GM23338 (cell line): ENCODE results near the gene USH2A. TPM values are rescaled to one million over a fixed set of nuclear protein-coding genes. Genes with fewer than 3 reads are reported as not detected.
A peak's percentile ranks its signal among the peaks of the same experiment; 100 is the strongest.

Source experiments
- ATAC-seq: fragments of 200-7000 bp; cut with Tn5 transposase; 3 replicates; pipeline ENCODE4 v1.9.1; 2020
- DNase-seq: peaks from one replicate; pipeline ENCODE4 v3.0.0-alpha.2; 2015; ENCODE audit warnings: low spot score
- H2AFZ ChIP-seq: fragments of 200-600 bp; sonication (generic); 2 replicates; pipeline ENCODE4 v1.8.0; 2016; ENCODE audit warnings: antibody characterized with exemption, mild to moderate bottlenecking, moderate library complexity
- H3F3A ChIP-seq: fragments of 200-600 bp; sonication (generic); replicated peaks from 2 replicates; pipeline ENCODE4 v1.8.0; 2017; ENCODE audit warnings: antibody characterized with exemption, mixed run types, low read depth
- H3K27ac ChIP-seq: fragments of 200-600 bp; sonication (generic); 2 replicates; pipeline ENCODE4 v1.6.1; 2016; ENCODE audit warnings: low read depth
- H3K27me3 ChIP-seq: fragments of 200-600 bp; sonication (generic); 2 replicates; pipeline ENCODE4 v1.8.0; 2016; ENCODE audit warnings: mild to moderate bottlenecking, mixed run types, moderate library complexity; ENCODE audit not compliant: insufficient read depth
- H3K36me3 ChIP-seq: fragments of 200-600 bp; sonication (generic); 2 replicates; pipeline ENCODE4 v1.8.0; 2016; ENCODE audit warnings: mild to moderate bottlenecking; ENCODE audit not compliant: insufficient read depth
- H3K4me1 ChIP-seq: fragments of 200-600 bp; sonication (generic); 2 replicates; pipeline ENCODE4 v1.8.0; 2016; ENCODE audit warnings: mild to moderate bottlenecking, moderate library complexity; ENCODE audit not compliant: insufficient read depth
- H3K4me2 ChIP-seq: fragments of 200-600 bp; sonication (generic); 2 replicates; pipeline ENCODE4 v1.7.1; 2017; ENCODE audit warnings: mixed run types
- H3K4me3 ChIP-seq: fragments of 200-600 bp; sonication (generic); 2 replicates; pipeline ENCODE4 v1.6.1; 2016; ENCODE audit warnings: mixed run types
- H3K79me2 ChIP-seq: fragments of 200-600 bp; sonication (generic); replicated peaks from 2 replicates; pipeline ENCODE4 v1.8.0; 2017; ENCODE audit warnings: mild to moderate bottlenecking; ENCODE audit not compliant: insufficient read depth
- H3K9me2 ChIP-seq: fragments of 200-600 bp; sonication (generic); 2 replicates; pipeline ENCODE4 v1.8.0; 2017; ENCODE audit not compliant: insufficient read depth
- H4K20me1 ChIP-seq: fragments of 200-600 bp; sonication (generic); replicated peaks from 2 replicates; pipeline ENCODE4 v1.8.0; 2017; ENCODE audit warnings: mild to moderate bottlenecking; ENCODE audit not compliant: insufficient read depth
- H3K27ac Mint-ChIP-seq: 2 replicates; pipeline ENCODE4 v1.8.0; 2020; ENCODE audit warnings: inconsistent platforms, mild to moderate bottlenecking, moderate library complexity, mixed read lengths
- H3K27me3 Mint-ChIP-seq: 3 replicates; pipeline ENCODE4 v1.8.0; 2022; ENCODE audit warnings: low read depth, mild to moderate bottlenecking, moderate library complexity, mixed read lengths, inconsistent platforms; ENCODE audit not compliant: insufficient read depth, poor library complexity
- H3K36me3 Mint-ChIP-seq: 3 replicates; pipeline ENCODE4 v1.8.0; 2021; ENCODE audit warnings: low read depth, mild to moderate bottlenecking, inconsistent platforms, moderate library complexity, mixed read lengths
- H3K4me1 Mint-ChIP-seq: 3 replicates; pipeline ENCODE4 v1.8.0; 2020; ENCODE audit warnings: mild to moderate bottlenecking, inconsistent platforms, mixed read lengths
- H3K4me3 Mint-ChIP-seq: 3 replicates; pipeline ENCODE4 v1.8.0; 2021; ENCODE audit warnings: moderate library complexity, mild to moderate bottlenecking, inconsistent platforms, mixed read lengths
- H3K9me3 Mint-ChIP-seq: 3 replicates; pipeline ENCODE4 v1.8.0; 2020; ENCODE audit warnings: moderate library complexity, mild to moderate bottlenecking, inconsistent platforms, mixed read lengths
- CREB1 ChIP-seq: fragments of 250-450 bp; sonication (Bioruptor Pico); IDR thresholded peaks from 2 replicates; pipeline ENCODE4 v1.5.0; 2020; ENCODE audit warnings: low read depth, mild to moderate bottlenecking, moderate library complexity
- CTCF ChIP-seq, 2 experiments: fragments of 200-600 bp in 1 of 2; sonication (generic) in 1 of 2; conservative IDR thresholded peaks; 2 replicates each; pipeline versions ENCODE4 v1.5.1 to v1.6.1; 2016 to 2017; ENCODE audit warnings: antibody characterized with exemption in 2 of 2, low read depth in 2 of 2, mild to moderate bottlenecking in 2 of 2, moderate library complexity in 1 of 2
- EZH2 ChIP-seq: fragments of 200-600 bp; sonication (generic); IDR thresholded peaks from one replicate; pipeline ENCODE4 v1.8.0; 2017; ENCODE audit warnings: antibody characterized with exemption, mild to moderate bottlenecking, low read depth; ENCODE audit not compliant: unreplicated experiment
- EZH2phosphoT487 ChIP-seq: fragments of 200-600 bp; sonication (generic); IDR thresholded peaks from one replicate; pipeline ENCODE4 v1.8.1; 2018; ENCODE audit warnings: antibody characterized with exemption; ENCODE audit not compliant: unreplicated experiment
- POLR2AphosphoS5 ChIP-seq: IDR thresholded peaks from 2 replicates; pipeline ENCODE4 v1.6.1; 2016; ENCODE audit warnings: antibody characterized with exemption, low read depth
- REST ChIP-seq: IDR thresholded peaks from one replicate; pipeline ENCODE4 v1.6.1; 2018; ENCODE audit warnings: antibody characterized with exemption; ENCODE audit not compliant: unreplicated experiment
- ZNF462 ChIP-seq: fragments of 250-450 bp; sonication (Bioruptor Pico); IDR thresholded peaks from 2 replicates; pipeline ENCODE4 v1.5.0; 2020; ENCODE audit warnings: mild to moderate bottlenecking, moderate library complexity
- polyA plus RNA-seq: library from polyadenylated mRNA; unstranded; fragments of >200 nt; fragmentation: Nextera tagmentation; extraction: Ambion mirVana; gene quantifications from 2 replicates; pipeline ENCODE4 v1.2.1, GENCODE V29; 2016
- total RNA-seq: library from RNA; depleted of rRNA; stranded (reverse); fragments of >200 nt; shearing (Covaris generic); gene quantifications from 2 replicates; pipeline ENCODE4 v1.2.3, GENCODE V29; 2014

Gene USH2A
- total and polyA plus RNA-seq, 2 experiments from 2014 or later = 0.03 TPM

- H3K27ac ChIP-seq = no peak overlapping the region
- H3K36me3 ChIP-seq = no peaks in the 10 kb centered on the region
- Mint-ChIP-seq H3K4me3 (no peak overlapping the region), H3K36me3 (no peaks in the 10 kb centered on the region), H3K4me1 (peaks cover 3% of the 10 kb centered on the region; the same call in 1 of the 3 replicates), H3K27ac (no peak overlapping the region), H3K9me3 (no peaks in the 10 kb centered on the region), H3K27me3 (peaks cover 2% of the 10 kb centered on the region)
- no peak for TF ChIP-seq REST
- TF ChIP-seq EZH2 = no peak
- TF ChIP-seq CREB1 (CRISPR knock-in tag) = no peak
- no peak for TF ChIP-seq CTCF (conservative IDR thresholded peaks at IDR 0.05; ENCODE audit: low read depth in 2 of 2)
- H3K9me2 ChIP-seq = no peaks in the 10 kb centered on the region
- no peaks in the 10 kb centered on the region for H3F3A ChIP-seq
- peaks cover 4% of the 10 kb centered on the region; the same call in 1 of the 2 replicates for H3K4me1 ChIP-seq
- H2AFZ ChIP-seq = no peak overlapping the region
- no peak overlapping the region for H3K4me2 ChIP-seq
- H3K27me3 ChIP-seq = no peaks in the 10 kb centered on the region
- no peak overlapping the region for H3K4me3 ChIP-seq
- H3K79me2 ChIP-seq = no peaks in the 10 kb centered on the region
- H4K20me1 ChIP-seq = no peaks in the 10 kb centered on the region
- DNase-seq (no peak), ATAC-seq (no peak)
Observed at GRCh38 chr1:216176970-216177369, 246.3 kb downstream of the USH2A start.

DNA sequence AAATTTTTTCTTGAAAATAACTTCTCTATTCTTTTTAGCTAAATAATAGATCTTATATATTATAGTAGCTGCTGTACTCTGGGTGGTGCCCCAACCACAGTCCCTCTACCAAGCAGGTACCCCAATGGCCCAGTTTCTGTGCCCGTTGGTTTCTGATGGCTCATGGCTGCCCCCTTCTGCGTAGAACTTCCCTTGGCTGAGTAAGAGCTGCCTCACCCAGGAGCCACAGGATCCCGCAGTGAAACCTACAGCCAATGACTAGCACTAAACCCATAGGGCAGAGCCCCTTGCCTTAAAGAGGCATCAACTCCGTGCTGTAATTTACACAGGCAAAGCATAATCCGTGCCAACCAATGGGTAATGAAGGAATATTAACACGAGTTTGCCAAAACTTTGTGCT lies 247.5 kb downstream of the USH2A start:
- DNase-seq (peak; percentile 67), ATAC-seq (peak; percentile 99)
- H3K4me1 Mint-ChIP-seq = no peaks in the 10 kb centered on the region; the same call in 2 of the 3 replicates
- H3K27ac ChIP-seq = no peak overlapping the region
- H3K4me1 ChIP-seq = peaks cover 4% of the 10 kb centered on the region; the same call in 1 of the 2 replicates
- no peaks in the 10 kb centered on the region for H3F3A ChIP-seq
- no peaks in the 10 kb centered on the region for H3K27me3 Mint-ChIP-seq
- no peak overlapping the region for H3K27ac Mint-ChIP-seq
- no peaks in the 10 kb centered on the region for H4K20me1 ChIP-seq
- H3K4me3 ChIP-seq = no peak overlapping the region
- no peak overlapping the region for H3K4me3 Mint-ChIP-seq
- no peaks in the 10 kb centered on the region for H3K79me2 ChIP-seq
- no peaks in the 10 kb centered on the region for H3K36me3 ChIP-seq
- no peaks in the 10 kb centered on the region for H3K9me2 ChIP-seq
- no peaks in the 10 kb centered on the region for H3K9me3 Mint-ChIP-seq
- no peaks in the 10 kb centered on the region for H3K36me3 Mint-ChIP-seq
- H2AFZ ChIP-seq = no peak overlapping the region
- no peaks in the 10 kb centered on the region for H3K27me3 ChIP-seq
- H3K4me2 ChIP-seq = no peak overlapping the region
- TF ChIP-seq POLR2AphosphoS5 = no peak
- TF ChIP-seq ZNF462 = peak; percentile 26; the same call in 1 of the 2 replicates
- TF ChIP-seq EZH2phosphoT487 = no peak
- TF ChIP-seq EZH2 = no peak
